Measurements from ENCODE around the gene IGF2BP2. TPM values are rescaled to one million over a fixed set of nuclear protein-coding genes. Genes with fewer than 3 reads are reported as not detected.
A peak's percentile ranks its signal among the peaks of the same experiment; 100 is the strongest.

IGF2BP2 gene
- polyA plus RNA-seq, 2 of the 4 experiments (the other 2 are of a cell fraction) = 2.2 to 6.1 TPM

DNA sequence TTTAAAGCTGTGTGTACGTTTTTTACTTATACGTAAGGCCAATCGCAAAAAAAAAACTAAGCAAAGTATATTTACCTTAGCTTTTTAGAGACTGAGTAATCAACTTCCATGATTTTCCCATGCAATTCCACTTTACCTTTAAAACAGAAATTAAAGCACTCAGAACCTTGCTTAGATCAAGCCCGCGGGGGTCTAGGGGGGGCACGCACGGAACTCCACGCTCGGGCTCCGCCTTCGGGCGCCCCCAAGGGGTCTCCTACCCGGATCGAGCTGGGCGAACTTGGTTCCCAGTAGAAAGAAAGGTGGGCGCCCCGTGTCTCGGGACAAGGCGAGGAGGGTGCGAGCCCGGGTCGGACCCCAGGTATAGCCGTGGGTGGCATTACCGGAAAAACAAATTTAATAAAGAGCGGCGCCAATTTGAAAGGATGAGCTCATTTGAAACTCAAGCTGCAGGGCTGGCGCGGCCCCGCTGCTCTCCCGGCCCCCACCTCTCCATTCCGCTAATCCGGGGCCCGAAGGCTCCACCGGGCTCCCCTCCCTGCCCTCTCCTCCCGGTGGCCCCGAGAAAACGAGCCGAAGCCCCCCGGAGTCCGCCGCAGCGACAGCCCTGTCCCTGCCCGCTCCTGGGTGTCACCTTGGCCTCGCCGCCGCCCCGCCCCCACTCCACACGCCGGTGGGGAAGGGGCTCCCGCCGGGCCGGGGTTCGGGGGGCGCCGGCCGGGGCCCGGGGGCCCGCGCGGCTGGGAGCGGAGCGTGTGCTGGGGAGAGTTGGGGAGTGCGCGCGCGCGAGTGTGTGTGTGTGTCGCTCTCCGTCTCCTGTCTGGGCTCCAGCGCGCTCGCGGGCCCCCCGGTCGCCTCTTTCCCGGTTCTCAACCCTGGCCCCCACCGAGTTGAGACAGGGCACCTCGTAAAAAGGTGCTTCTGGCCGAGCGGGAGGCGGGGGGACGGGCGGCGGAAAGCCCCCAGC is 1.5 kb downstream of the IGF2BP2 start:
- Histone ChIP-seq H3K4me2 (peak overlapping the region; percentile 99), H3K9me3 (no peaks in the 10 kb centered on the region), H3K4me3 (peak overlapping the region; percentile 91), H3K27ac (peak overlapping the region; percentile 94 to 99), H3K4me1 (peaks cover 39% of the 10 kb centered on the region)
- POLR2A ChIA-PET = interaction anchor here (0.5 to 2.2 kb wide), 5 partner anchors 38 to 161 kb away, joined by 3 to 9 read pairs (median 5); partner anchors contain the start of gene TRA2B
- no peak for DNase-seq (ENCODE audit: low read depth in 1 of 2, low spot score in 1 of 2)
- peak; percentile 48 to 64; a peak in 4 of 6 replicates for ATAC-seq
- TF ChIP-seq ZC3H11A (IDR thresholded peaks at IDR 0.05) = no peak
- no peak for TF ChIP-seq SREBF2 (IDR thresholded peaks at IDR 0.05)
- no peak for TF ChIP-seq NPAS2 (CRISPR knock-in tag; IDR thresholded peaks at IDR 0.05; ENCODE audit: borderline replicate concordance)
- no peak for TF ChIP-seq FOSB (CRISPR knock-in tag; IDR thresholded peaks at IDR 0.05)
- TF ChIP-seq FOXS1 (CRISPR knock-in tag; IDR thresholded peaks at IDR 0.05) = no peak
- TF ChIP-seq GATA3 (IDR thresholded peaks at IDR 0.05; ENCODE audit: borderline replicate concordance) = no peak
- TF ChIP-seq ZFP36 (IDR thresholded peaks at IDR 0.05; ENCODE audit: borderline replicate concordance, partially characterized antibody) = no peak
- TF ChIP-seq POLR2A (IDR thresholded peaks at IDR 0.05; ENCODE audit: low read length) = no peak
- TF ChIP-seq JUNB (IDR thresholded peaks at IDR 0.05) = no peak
- no peak for TF ChIP-seq SMC3 (IDR thresholded peaks at IDR 0.05)
- TF ChIP-seq, protein P1, sequence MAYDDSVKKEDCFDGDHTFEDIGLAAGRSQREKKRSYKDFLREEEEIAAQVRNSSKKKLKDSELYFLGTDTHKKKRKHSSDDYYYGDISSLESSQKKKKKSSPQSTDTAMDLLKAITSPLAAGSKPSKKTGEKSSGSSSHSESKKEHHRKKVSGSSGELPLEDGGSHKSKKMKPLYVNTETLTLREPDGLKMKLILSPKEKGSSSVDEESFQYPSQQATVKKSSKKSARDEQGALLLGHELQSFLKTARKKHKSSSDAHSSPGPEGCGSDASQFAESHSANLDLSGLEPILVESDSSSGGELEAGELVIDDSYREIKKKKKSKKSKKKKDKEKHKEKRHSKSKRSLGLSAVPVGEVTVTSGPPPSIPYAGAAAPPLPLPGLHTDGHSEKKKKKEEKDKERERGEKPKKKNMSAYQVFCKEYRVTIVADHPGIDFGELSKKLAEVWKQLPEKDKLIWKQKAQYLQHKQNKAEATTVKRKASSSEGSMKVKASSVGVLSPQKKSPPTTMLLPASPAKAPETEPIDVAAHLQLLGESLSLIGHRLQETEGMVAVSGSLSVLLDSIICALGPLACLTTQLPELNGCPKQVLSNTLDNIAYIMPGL (CRISPR knock-in tag; IDR thresholded peaks at IDR 0.05; ENCODE audit: borderline replicate concordance) = no peak
- TF ChIP-seq JUN (IDR thresholded peaks at IDR 0.05) = no peak
- TF ChIP-seq EHF (CRISPR knock-in tag; IDR thresholded peaks at IDR 0.05) = no peak
- TF ChIP-seq, protein P2, sequence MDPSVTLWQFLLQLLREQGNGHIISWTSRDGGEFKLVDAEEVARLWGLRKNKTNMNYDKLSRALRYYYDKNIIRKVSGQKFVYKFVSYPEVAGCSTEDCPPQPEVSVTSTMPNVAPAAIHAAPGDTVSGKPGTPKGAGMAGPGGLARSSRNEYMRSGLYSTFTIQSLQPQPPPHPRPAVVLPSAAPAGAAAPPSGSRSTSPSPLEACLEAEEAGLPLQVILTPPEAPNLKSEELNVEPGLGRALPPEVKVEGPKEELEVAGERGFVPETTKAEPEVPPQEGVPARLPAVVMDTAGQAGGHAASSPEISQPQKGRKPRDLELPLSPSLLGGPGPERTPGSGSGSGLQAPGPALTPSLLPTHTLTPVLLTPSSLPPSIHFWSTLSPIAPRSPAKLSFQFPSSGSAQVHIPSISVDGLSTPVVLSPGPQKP (IDR thresholded peaks at IDR 0.05; ENCODE audit: low read depth, low read length) = no peak
- TF ChIP-seq RFX5 (IDR thresholded peaks at IDR 0.05) = no peak
- TF ChIP-seq, protein P3, sequence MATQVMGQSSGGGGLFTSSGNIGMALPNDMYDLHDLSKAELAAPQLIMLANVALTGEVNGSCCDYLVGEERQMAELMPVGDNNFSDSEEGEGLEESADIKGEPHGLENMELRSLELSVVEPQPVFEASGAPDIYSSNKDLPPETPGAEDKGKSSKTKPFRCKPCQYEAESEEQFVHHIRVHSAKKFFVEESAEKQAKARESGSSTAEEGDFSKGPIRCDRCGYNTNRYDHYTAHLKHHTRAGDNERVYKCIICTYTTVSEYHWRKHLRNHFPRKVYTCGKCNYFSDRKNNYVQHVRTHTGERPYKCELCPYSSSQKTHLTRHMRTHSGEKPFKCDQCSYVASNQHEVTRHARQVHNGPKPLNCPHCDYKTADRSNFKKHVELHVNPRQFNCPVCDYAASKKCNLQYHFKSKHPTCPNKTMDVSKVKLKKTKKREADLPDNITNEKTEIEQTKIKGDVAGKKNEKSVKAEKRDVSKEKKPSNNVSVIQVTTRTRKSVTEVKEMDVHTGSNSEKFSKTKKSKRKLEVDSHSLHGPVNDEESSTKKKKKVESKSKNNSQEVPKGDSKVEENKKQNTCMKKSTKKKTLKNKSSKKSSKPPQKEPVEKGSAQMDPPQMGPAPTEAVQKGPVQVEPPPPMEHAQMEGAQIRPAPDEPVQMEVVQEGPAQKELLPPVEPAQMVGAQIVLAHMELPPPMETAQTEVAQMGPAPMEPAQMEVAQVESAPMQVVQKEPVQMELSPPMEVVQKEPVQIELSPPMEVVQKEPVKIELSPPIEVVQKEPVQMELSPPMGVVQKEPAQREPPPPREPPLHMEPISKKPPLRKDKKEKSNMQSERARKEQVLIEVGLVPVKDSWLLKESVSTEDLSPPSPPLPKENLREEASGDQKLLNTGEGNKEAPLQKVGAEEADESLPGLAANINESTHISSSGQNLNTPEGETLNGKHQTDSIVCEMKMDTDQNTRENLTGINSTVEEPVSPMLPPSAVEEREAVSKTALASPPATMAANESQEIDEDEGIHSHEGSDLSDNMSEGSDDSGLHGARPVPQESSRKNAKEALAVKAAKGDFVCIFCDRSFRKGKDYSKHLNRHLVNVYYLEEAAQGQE (IDR thresholded peaks at IDR 0.05) = no peak
- CTCF ChIA-PET = interaction anchor here (0.6 to 2.9 kb wide), 7 partner anchors 12 to 163 kb away, joined by 3 to 15 read pairs (median 6); no protein-coding TSS in a partner anchor
- WGBS (ENCODE audit: missing lambda C conversion rate) = 1% methylated on average over 35 of the region's 84 CpGs
- FAIRE-seq = no peak

DNA sequence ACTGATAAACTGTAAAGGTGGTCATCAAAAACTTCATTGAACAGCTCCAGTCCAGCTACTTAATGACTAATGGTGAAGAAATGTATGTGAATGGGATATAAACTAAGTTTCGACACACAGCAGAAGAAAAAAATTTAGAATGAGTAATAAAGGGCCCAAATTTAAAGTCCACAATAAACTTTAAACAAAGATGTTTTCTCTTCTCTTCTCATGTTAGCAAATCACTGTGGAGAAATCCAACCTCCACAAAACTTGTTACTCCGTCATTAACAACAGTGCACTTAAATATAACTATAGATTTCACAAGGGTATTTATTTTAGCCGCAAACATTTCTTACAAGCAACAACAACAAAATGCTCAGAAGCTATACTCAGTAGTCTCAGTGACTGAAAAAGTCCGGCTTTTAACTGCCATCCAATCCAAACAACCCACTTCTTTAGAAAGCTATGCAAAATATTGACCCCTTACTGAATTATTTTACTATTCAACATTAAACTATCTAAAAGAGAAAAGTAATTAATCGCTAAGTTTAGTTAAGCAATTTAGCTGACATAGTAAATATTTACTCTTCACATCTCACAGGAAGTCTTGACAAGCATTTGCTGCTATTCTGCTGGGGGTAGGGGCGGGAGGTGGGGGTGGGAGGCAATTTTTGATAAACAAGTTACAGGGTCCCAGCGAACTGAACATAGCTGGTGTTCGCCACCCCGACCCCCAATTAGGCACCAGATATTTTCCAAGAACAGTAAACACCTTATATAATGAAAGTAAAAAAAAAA is 2.4 kb downstream of the IGF2BP2 start:
- Histone ChIP-seq H3K4me2 (peak overlapping the region; percentile 99), H3K27ac (peak overlapping the region; percentile 94 to 99), H3K4me1 (peaks cover 44% of the 10 kb centered on the region), H3K4me3 (peak overlapping the region; percentile 91), H3K9me3 (no peaks in the 10 kb centered on the region)
- no peak for ATAC-seq
- 3% methylated on average over 9 of the region's 9 CpGs for WGBS (ENCODE audit: missing lambda C conversion rate)
- no peak for DNase-seq (ENCODE audit: low read depth in 1 of 2, low spot score in 1 of 2)
- ChIA-PET CTCF (interaction anchor here (0.6 to 2.9 kb wide), 7 partner anchors 30 to 162 kb away, joined by 3 to 15 read pairs (median 6); no protein-coding TSS in a partner anchor), POLR2A (interaction anchor here (0.6 to 2.2 kb wide), 3 partner anchors 37 to 115 kb away, joined by 4 to 9 read pairs (median 5); partner anchors contain the start of gene TRA2B)
- no peak for FAIRE-seq
- TF ChIP-seq RFX5 (IDR thresholded peaks at IDR 0.05) = no peak
- peak in 1 of 2 experiments; percentile 73; a peak in 2 of 4 replicates for TF ChIP-seq CEBPB (IDR thresholded peaks at IDR 0.05)
- TF ChIP-seq, protein P4, sequence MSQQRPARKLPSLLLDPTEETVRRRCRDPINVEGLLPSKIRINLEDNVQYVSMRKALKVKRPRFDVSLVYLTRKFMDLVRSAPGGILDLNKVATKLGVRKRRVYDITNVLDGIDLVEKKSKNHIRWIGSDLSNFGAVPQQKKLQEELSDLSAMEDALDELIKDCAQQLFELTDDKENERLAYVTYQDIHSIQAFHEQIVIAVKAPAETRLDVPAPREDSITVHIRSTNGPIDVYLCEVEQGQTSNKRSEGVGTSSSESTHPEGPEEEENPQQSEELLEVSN (IDR thresholded peaks at IDR 0.05; ENCODE audit: borderline replicate concordance, low read depth) = no peak
- TF ChIP-seq, protein P5, sequence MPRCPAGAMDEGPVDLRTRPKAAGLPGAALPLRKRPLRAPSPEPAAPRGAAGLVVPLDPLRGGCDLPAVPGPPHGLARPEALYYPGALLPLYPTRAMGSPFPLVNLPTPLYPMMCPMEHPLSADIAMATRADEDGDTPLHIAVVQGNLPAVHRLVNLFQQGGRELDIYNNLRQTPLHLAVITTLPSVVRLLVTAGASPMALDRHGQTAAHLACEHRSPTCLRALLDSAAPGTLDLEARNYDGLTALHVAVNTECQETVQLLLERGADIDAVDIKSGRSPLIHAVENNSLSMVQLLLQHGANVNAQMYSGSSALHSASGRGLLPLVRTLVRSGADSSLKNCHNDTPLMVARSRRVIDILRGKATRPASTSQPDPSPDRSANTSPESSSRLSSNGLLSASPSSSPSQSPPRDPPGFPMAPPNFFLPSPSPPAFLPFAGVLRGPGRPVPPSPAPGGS (IDR thresholded peaks at IDR 0.05) = no peak
- no peak for TF ChIP-seq CHD4 (IDR thresholded peaks at IDR 0.05; ENCODE audit: borderline replicate concordance)
- TF ChIP-seq HDAC2 (IDR thresholded peaks at IDR 0.05) = no peak
- TF ChIP-seq, protein P6, sequence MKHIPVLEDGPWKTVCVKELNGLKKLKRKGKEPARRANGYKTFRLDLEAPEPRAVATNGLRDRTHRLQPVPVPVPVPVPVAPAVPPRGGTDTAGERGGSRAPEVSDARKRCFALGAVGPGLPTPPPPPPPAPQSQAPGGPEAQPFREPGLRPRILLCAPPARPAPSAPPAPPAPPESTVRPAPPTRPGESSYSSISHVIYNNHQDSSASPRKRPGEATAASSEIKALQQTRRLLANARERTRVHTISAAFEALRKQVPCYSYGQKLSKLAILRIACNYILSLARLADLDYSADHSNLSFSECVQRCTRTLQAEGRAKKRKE (CRISPR knock-in tag; IDR thresholded peaks at IDR 0.05; ENCODE audit: low read depth) = no peak
- TF ChIP-seq MAFK (IDR thresholded peaks at IDR 0.05; ENCODE audit: partially characterized antibody) = peak; percentile 50
- no peak for TF ChIP-seq JUN (IDR thresholded peaks at IDR 0.05)
- no peak for TF ChIP-seq FOSB (CRISPR knock-in tag; IDR thresholded peaks at IDR 0.05)
- TF ChIP-seq EHF (CRISPR knock-in tag; IDR thresholded peaks at IDR 0.05) = no peak
- no peak for TF ChIP-seq SMC3 (IDR thresholded peaks at IDR 0.05)

Measured in A549 (cell line).